K562 (cell line): ENCODE measurements around the gene BBLN. TPM values are rescaled to one million over a fixed set of nuclear protein-coding genes. Genes with fewer than 3 reads are reported as not detected.

Source experiments
- CEBPB ChIP-seq: fragments of 450-650 bp; IDR thresholded peaks from 2 replicates; pipeline ENCODE4 v1.6.1; 2016; ENCODE audit warnings: missing genetic modification characterization, missing compliant biosample characterization
- MIER1 ChIP-seq: fragments of 450-650 bp; IDR thresholded peaks from 2 replicates; pipeline ENCODE4 v1.6.1; 2016; ENCODE audit warnings: antibody characterized with exemption, mild to moderate bottlenecking, low read depth
- PATZ1 ChIP-seq: fragments of 250-450 bp; sonication (Bioruptor Pico); IDR thresholded peaks from 2 replicates; pipeline ENCODE4 v1.5.0; 2020; ENCODE audit warnings: mild to moderate bottlenecking, borderline replicate concordance
- PREB ChIP-seq: sonication (generic); formaldehyde crosslinking; IDR thresholded peaks from 2 replicates; pipeline ENCODE4 v1.8.1; 2023; ENCODE audit warnings: mild to moderate bottlenecking, missing genetic modification reagents
- PTBP1 ChIP-seq: fragments of 200-400 bp; formaldehyde crosslinking; IDR thresholded peaks from 2 replicates; pipeline ENCODE4 v1.6.1; 2017; ENCODE audit warnings: low read depth, low read length
- SMARCA5 ChIP-seq: fragments of 450-650 bp; IDR thresholded peaks from 2 replicates; pipeline ENCODE4 v1.6.1; 2016
- SMARCE1 ChIP-seq: fragments of 450-650 bp; IDR thresholded peaks from 2 replicates; pipeline ENCODE4 v1.7.1; 2016; ENCODE audit warnings: mild to moderate bottlenecking
- YBX1 ChIP-seq: fragments of 450-650 bp; IDR thresholded peaks from 2 replicates; pipeline ENCODE4 v1.7.1; 2016; ENCODE audit warnings: mild to moderate bottlenecking
- ZBTB12 ChIP-seq: fragments of 250-450 bp; sonication (Bioruptor Pico); IDR thresholded peaks from 2 replicates; pipeline ENCODE4 v1.4.0; 2020
- ZNF311 ChIP-seq: fragments of 250-450 bp; sonication (Bioruptor Pico); IDR thresholded peaks from 2 replicates; pipeline ENCODE4 v1.4.0; 2020; ENCODE audit warnings: mild to moderate bottlenecking, moderate library complexity
- ZNF740 ChIP-seq, 3 experiments: fragments of 200-800 bp in 1 of 3; sonication (Bioruptor generic) in 1 of 3; sonication (generic) in 1 of 3; formaldehyde crosslinking in 1 of 3; IDR thresholded peaks; 2 replicates each; pipeline versions ENCODE4 v1.6.1 to v1.8.0; 2016 to 2022; ENCODE audit warnings: mild to moderate bottlenecking in 2 of 3, missing compliant biosample characterization in 2 of 3, missing genetic modification characterization in 2 of 3, missing genetic modification reagents in 1 of 3
- polyA plus RNA-seq, 8 experiments: library from polyadenylated mRNA; depleted of rRNA in 4 of 8; stranded (reverse) in 5 of 8; unstranded in 3 of 8; fragments of >200 nt; fragmentation: Nextera tagmentation in 2 of 8; fragmentation: Illumina TruSeq in 1 of 8; extraction: Ambion mirVana in 2 of 8; extraction: Trizol in 1 of 8; gene quantifications; 2 replicates each; pipeline versions ENCODE4 v1.2.1 to v1.2.3, GENCODE V29; 2011 to 2014; ENCODE audit warnings: inconsistent platforms in 1 of 8, missing spikeins in 1 of 8
- total RNA-seq, 7 experiments: library from RNA; depleted of rRNA in 6 of 7; stranded (reverse); fragments of >200 nt in 6 of 7; fragmentation: Illumina TruSeq in 2 of 7; extraction: Trizol in 2 of 7; gene quantifications; 2 replicates each; pipeline versions ENCODE4 v1.2.1 to v1.2.3, GENCODE V29; 2011 to 2021; ENCODE audit warnings: low replicate concordance in 1 of 7

BBLN gene
- total and polyA plus RNA-seq, 9 of the 15 experiments (the other 6 are each of a cell fraction or from before 2014, with no cell fraction given) = 4.2 to 331 (median 87.1) TPM

GRCh38 chr9:128159784-128160602 is at the start of gene BBLN (continued):
- no peak for TF ChIP-seq ZNF740 (CRISPR knock-in tag; IDR thresholded peaks at IDR 0.05)
- no peak for TF ChIP-seq ZNF740 (tag; IDR thresholded peaks at IDR 0.05)
- TF ChIP-seq YBX1 = no peak
- no peak for TF ChIP-seq PATZ1 (CRISPR knock-in tag)
- no peak for TF ChIP-seq SMARCA5
- TF ChIP-seq PTBP1 = 0 out of 2 replicates have a peak, but pooled peaks have one; percentile 20
- no peak for TF ChIP-seq PREB (CRISPR knock-in tag)
- no peak for TF ChIP-seq ZNF311 (CRISPR knock-in tag)
- TF ChIP-seq ZBTB12 (CRISPR knock-in tag) = peak; percentile 91
- TF ChIP-seq MIER1 = no peak
- TF ChIP-seq CEBPB = no peak
- no peak for TF ChIP-seq SMARCE1
